HEK293T (cell line): ENCODE measurements around the gene MRPS6.

Experiments used
- ARNT ChIP-seq: fragments of 450-650 bp; IDR thresholded peaks from 2 replicates; pipeline ENCODE4 v1.6.1; 2017; ENCODE audit warnings: mild to moderate bottlenecking
- CTBP1 ChIP-seq: fragments of 450-650 bp; IDR thresholded peaks from 2 replicates; pipeline ENCODE4 v1.6.1; 2016; ENCODE audit warnings: borderline replicate concordance
- ELF4 ChIP-seq: fragments of 450-650 bp; IDR thresholded peaks from 2 replicates; pipeline ENCODE4 v1.6.1; 2017; ENCODE audit warnings: antibody characterized with exemption
- FOXA1 ChIP-seq: fragments of 450-650 bp; IDR thresholded peaks from 2 replicates; pipeline ENCODE4 v1.6.1; 2016; ENCODE audit warnings: mild to moderate bottlenecking
- FOXK2 ChIP-seq: fragments of 450-650 bp; IDR thresholded peaks from 2 replicates; pipeline ENCODE4 v1.6.1; 2016; ENCODE audit warnings: mild to moderate bottlenecking
- FOXM1 ChIP-seq: fragments of 450-650 bp; IDR thresholded peaks from 2 replicates; pipeline ENCODE4 v1.6.1; 2017; ENCODE audit warnings: mild to moderate bottlenecking, borderline replicate concordance
- HDGF ChIP-seq: fragments of 450-650 bp; IDR thresholded peaks from 2 replicates; pipeline ENCODE4 v1.6.1; 2017; ENCODE audit warnings: antibody characterized with exemption, borderline replicate concordance
- L3MBTL2 ChIP-seq: fragments of 450-650 bp; conservative IDR thresholded peaks from 2 replicates; pipeline ENCODE4 v1.6.1; 2016; ENCODE audit warnings: mild to moderate bottlenecking
- LEF1 ChIP-seq: fragments of 450-650 bp; IDR thresholded peaks from 2 replicates; pipeline ENCODE4 v1.6.1; 2017; ENCODE audit warnings: mild to moderate bottlenecking, borderline replicate concordance
- SP1 ChIP-seq: fragments of 450-650 bp; IDR thresholded peaks from 2 replicates; pipeline ENCODE4 v1.6.1; 2017
- SUZ12 ChIP-seq: fragments of 450-650 bp; IDR thresholded peaks from 2 replicates; pipeline ENCODE4 v1.6.1; 2016; ENCODE audit warnings: mild to moderate bottlenecking
- TARDBP ChIP-seq: fragments of 450-650 bp; IDR thresholded peaks from 2 replicates; pipeline ENCODE4 v1.6.1; 2016
- ZNF384 ChIP-seq: fragments of 450-650 bp; IDR thresholded peaks from 2 replicates; pipeline ENCODE4 v1.6.1; 2016
- TF ChIP-seq, protein P1 (sequence below): fragments of 450-650 bp; IDR thresholded peaks from 2 replicates; pipeline ENCODE4 v1.6.1; 2016

DNA sequence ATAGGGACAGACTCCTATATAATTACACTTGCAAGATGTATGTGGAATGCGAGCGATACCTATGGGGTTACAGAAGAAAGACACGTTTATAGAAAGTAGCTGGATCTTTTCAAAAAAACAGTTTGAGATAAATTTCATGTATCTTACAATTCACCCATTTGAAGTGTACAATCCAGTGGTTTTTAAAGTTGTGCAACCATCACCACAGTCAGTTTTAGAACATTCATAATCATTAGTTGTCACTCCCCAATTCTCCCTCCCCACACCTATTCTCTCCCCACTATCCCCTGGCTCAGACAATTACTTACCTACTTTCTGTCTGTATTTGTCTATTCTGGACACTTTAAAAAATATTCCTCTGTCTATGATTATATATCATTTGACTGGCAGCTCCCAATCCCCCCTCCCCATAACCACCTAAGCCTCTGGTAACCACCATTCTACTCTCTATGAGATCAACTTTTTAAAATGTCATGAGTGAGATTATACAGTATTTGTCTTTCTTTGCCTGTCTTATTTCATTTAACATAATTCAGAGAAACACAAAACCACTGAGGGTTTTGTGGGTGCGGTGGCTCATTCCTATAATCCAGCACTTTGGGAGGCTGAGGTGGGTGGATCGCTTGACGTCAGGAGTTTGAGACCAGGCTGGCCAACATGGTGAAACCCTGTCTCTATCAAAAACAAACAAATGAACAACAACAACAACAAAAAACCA is 39.1 kb downstream of the MRPS6 start:
- TF ChIP-seq, protein P1, sequence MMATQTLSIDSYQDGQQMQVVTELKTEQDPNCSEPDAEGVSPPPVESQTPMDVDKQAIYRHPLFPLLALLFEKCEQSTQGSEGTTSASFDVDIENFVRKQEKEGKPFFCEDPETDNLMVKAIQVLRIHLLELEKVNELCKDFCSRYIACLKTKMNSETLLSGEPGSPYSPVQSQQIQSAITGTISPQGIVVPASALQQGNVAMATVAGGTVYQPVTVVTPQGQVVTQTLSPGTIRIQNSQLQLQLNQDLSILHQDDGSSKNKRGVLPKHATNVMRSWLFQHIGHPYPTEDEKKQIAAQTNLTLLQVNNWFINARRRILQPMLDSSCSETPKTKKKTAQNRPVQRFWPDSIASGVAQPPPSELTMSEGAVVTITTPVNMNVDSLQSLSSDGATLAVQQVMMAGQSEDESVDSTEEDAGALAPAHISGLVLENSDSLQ = no peak
- TF ChIP-seq SUZ12 (no peak), CTBP1 (no peak), HDGF (no peak), SP1 (no peak), L3MBTL2 (no peak), FOXA1 (no peak), ELF4 (no peak), FOXM1 (no peak), FOXK2 (no peak), LEF1 (no peak), TARDBP (no peak), ARNT (no peak), ZNF384 (no peak)
